HepG2 (cell line): ENCODE measurements around the gene DCDC2C. TPM values are rescaled to one million over a fixed set of nuclear protein-coding genes. Genes with fewer than 3 reads are reported as not detected.

Experiments used
- ATAC-seq: fragments of 200-7000 bp; cut with Tn5 transposase; 3 replicates; pipeline ENCODE4 v1.9.1; 2020; ENCODE audit warnings: mild to moderate bottlenecking, moderate library complexity
- BruUV-seq: library from RNA; stranded (reverse); fragments of 400-500 nt; replicated peaks from 2 replicates; lab custom pipeline; 2021; lab: Mats Ljungman, UMichigan
- CTCF ChIA-PET: fragments of 300-600 bp; formaldehyde crosslinking; extraction: SDS; loops from one replicate; lab custom pipeline; 2021; ENCODE audit warnings: low total read pairs, inconsistent platforms, low intra/inter-chr PET ratio; lab: Yijun Ruan, JAX
- POLR2A ChIA-PET: fragments of 350-600 bp; sonication (Branson Sonifier 250); formaldehyde crosslinking; loops from one replicate; lab custom pipeline; 2020; ENCODE audit warnings: antibody characterized with exemption, inconsistent platforms; lab: Yijun Ruan, JAX
- DNase-seq: peaks from one replicate; pipeline ENCODE4 v3.0.0-alpha.2; 2015; ENCODE audit warnings: low spot score
- FAIRE-seq: peaks from 3 replicates; lab custom pipeline; 2011; peaks lifted over from hg19 to GRCh38; lab: Jason Lieb, UNC
- H2AFZ ChIP-seq: one replicate; pipeline ENCODE4 v1.6.1; 2011; ENCODE audit warnings: low read length, inconsistent platforms
- H3K27ac ChIP-seq: fragments of 300-600 bp; 3 replicates; pipeline ENCODE4 v1.8.0; 2011; ENCODE audit warnings: mixed run types, mild to moderate bottlenecking, mixed read lengths, low read length, inconsistent platforms; ENCODE audit not compliant: insufficient read depth; ENCODE audit errors: extremely low read length
- H3K27me3 ChIP-seq, 2 experiments: fragments of 200-600 bp in 1 of 2; 2 replicates in 1 of 2; 3 replicates in 1 of 2; pipeline versions ENCODE4 v1.6.0 to v1.8.0; 2011; ENCODE audit warnings: low read length in 2 of 2, mild to moderate bottlenecking in 2 of 2, moderate library complexity in 2 of 2, inconsistent platforms in 1 of 2; ENCODE audit not compliant: insufficient read depth in 2 of 2, control insufficient read depth in 1 of 2
- H3K36me3 ChIP-seq, 2 experiments: fragments of 200-600 bp in 1 of 2; replicated peaks in 1 of 2; 2 replicates in 1 of 2; 3 replicates in 1 of 2; pipeline versions ENCODE4 v1.5.1 to v1.8.0; 2011; ENCODE audit warnings: low read length in 2 of 2, inconsistent platforms in 1 of 2; ENCODE audit not compliant: insufficient read depth in 2 of 2, control insufficient read depth in 1 of 2
- H3K4me1 ChIP-seq: 2 replicates; pipeline ENCODE4 v1.5.1; 2012; ENCODE audit warnings: low read length, inconsistent platforms; ENCODE audit not compliant: insufficient read depth
- H3K4me2 ChIP-seq: 2 replicates; pipeline ENCODE4 v1.6.0; 2011; ENCODE audit warnings: low read depth, low read length, inconsistent platforms
- H3K4me3 ChIP-seq, 3 experiments: fragments of 200-600 bp in 1 of 3; sonication (generic), shearing (Covaris generic) in 1 of 3; replicated peaks in 1 of 3; 2 replicates each; pipeline ENCODE4 v1.5.1; 2011 to 2016; ENCODE audit warnings: low read length in 3 of 3, inconsistent platforms in 2 of 3, low read depth in 2 of 3, mild to moderate bottlenecking in 2 of 3, control low read depth in 1 of 3, mixed read lengths in 1 of 3; ENCODE audit not compliant: insufficient read depth in 1 of 3
- H3K79me2 ChIP-seq: one replicate; pipeline ENCODE4 v1.6.1; 2011; ENCODE audit warnings: low read length, inconsistent platforms; ENCODE audit not compliant: insufficient read depth
- H3K9ac ChIP-seq: 2 replicates; pipeline ENCODE4 v1.6.0; 2011; ENCODE audit warnings: mild to moderate bottlenecking, low read depth, low read length, inconsistent platforms; ENCODE audit not compliant: insufficient read depth
- H3K9me3 ChIP-seq: 2 replicates; pipeline ENCODE4 v1.5.1; 2012; ENCODE audit warnings: mild to moderate bottlenecking, low read length
- H4K20me1 ChIP-seq: 2 replicates; pipeline ENCODE4 v1.6.0; 2011; ENCODE audit warnings: inconsistent platforms, mild to moderate bottlenecking, low read length, moderate library complexity; ENCODE audit not compliant: insufficient read depth
- HNF4A ChIP-seq: sonication (generic); formaldehyde crosslinking; IDR thresholded peaks from 2 replicates; pipeline ENCODE4 v1.4.0; 2020; ENCODE audit warnings: missing genetic modification reagents
- JUN ChIP-seq: sonication (generic); formaldehyde crosslinking; IDR thresholded peaks from 2 replicates; pipeline ENCODE4 v1.4.0; 2020; ENCODE audit warnings: mild to moderate bottlenecking, missing genetic modification reagents
- KMT2B ChIP-seq: IDR thresholded peaks from 2 replicates; pipeline ENCODE4 v1.6.1; 2016; ENCODE audit warnings: missing genetic modification reagents, missing compliant biosample characterization
- NFKBIZ ChIP-seq: IDR thresholded peaks from 2 replicates; pipeline ENCODE4 v1.6.1; 2018; ENCODE audit warnings: missing genetic modification reagents, missing compliant biosample characterization
- REST ChIP-seq, 2 experiments: IDR thresholded peaks; 2 replicates each; pipeline ENCODE4 v1.6.1; 2011 to 2012; ENCODE audit warnings: low read length in 2 of 2, borderline replicate concordance in 1 of 2, low read depth in 1 of 2, mild to moderate bottlenecking in 1 of 2, moderate library complexity in 1 of 2
- ZFP62 ChIP-seq: sonication (generic); formaldehyde crosslinking; IDR thresholded peaks from 2 replicates; pipeline ENCODE4 v1.4.0; 2020; ENCODE audit warnings: missing genetic modification reagents
- ZNF326 ChIP-seq: sonication (generic); formaldehyde crosslinking; IDR thresholded peaks from 2 replicates; pipeline ENCODE4 v1.4.0; 2020; ENCODE audit warnings: missing genetic modification reagents, borderline replicate concordance
- ZNF530 ChIP-seq: sonication (generic); formaldehyde crosslinking; IDR thresholded peaks from 2 replicates; pipeline ENCODE4 v1.5.0; 2020; ENCODE audit warnings: low read depth, mild to moderate bottlenecking, missing genetic modification reagents
- ZNF629 ChIP-seq: sonication (generic); formaldehyde crosslinking; conservative IDR thresholded peaks from 2 replicates; pipeline ENCODE4 v1.5.0; 2020; ENCODE audit warnings: missing genetic modification reagents
- ZNF670 ChIP-seq: sonication (generic); formaldehyde crosslinking; IDR thresholded peaks from 2 replicates; pipeline ENCODE4 v1.8.0; 2022; ENCODE audit warnings: mild to moderate bottlenecking, missing genetic modification reagents, borderline replicate concordance
- ZNF678 ChIP-seq: sonication (generic); formaldehyde crosslinking; IDR thresholded peaks from 2 replicates; pipeline ENCODE4 v1.4.0; 2020; ENCODE audit warnings: mild to moderate bottlenecking, missing genetic modification reagents
- ZNF747 ChIP-seq: sonication (generic); formaldehyde crosslinking; IDR thresholded peaks from 2 replicates; pipeline ENCODE4 v1.8.1; 2023; ENCODE audit warnings: missing genetic modification reagents, mild to moderate bottlenecking, borderline replicate concordance
- ZNF878 ChIP-seq: sonication (generic); formaldehyde crosslinking; IDR thresholded peaks from 2 replicates; pipeline ENCODE4 v1.8.1; 2023; ENCODE audit warnings: mild to moderate bottlenecking, missing genetic modification reagents, moderate library complexity
- WGBS: methylation state at CpG from one replicate; pipeline ENCODE4 v1.1.6; 2017; ENCODE audit warnings: low lambda C conversion rate; 5-methylcytosine and 5-hydroxymethylcytosine counted together
- in situ Hi-C: cut with HindIII; loops from 2 replicates; pipeline ENCODE4 v1.10.0; 2017; ENCODE audit warnings: low pct_unique_long_range_greater_than_20kb; ENCODE audit not compliant: extremely low pct_ligation_motif_present
- intact Hi-C: fragments of 100-400 bp; cut with micrococcal nuclease; formaldehyde crosslinking; loops from one replicate; pipeline ENCODE4 v1.10.0; 2022; ENCODE audit not compliant: unreplicated experiment
- polyA plus RNA-seq, 8 experiments: library from polyadenylated mRNA; depleted of rRNA in 3 of 8; stranded (reverse) in 7 of 8; unstranded in 1 of 8; fragments of >200 nt; fragmentation: Illumina TruSeq in 4 of 8; extraction: Trizol in 4 of 8; gene quantifications; 2 replicates each; pipeline versions ENCODE4 v1.2.1 to v1.2.3, GENCODE V29; 2011 to 2016; ENCODE audit warnings: low read depth in 4 of 8, missing spikeins in 1 of 8, mixed read lengths in 1 of 8; ENCODE audit not compliant: insufficient read depth in 1 of 8
- total RNA-seq, 5 experiments: library from RNA; depleted of rRNA; stranded (reverse); fragments of >200 nt; fragmentation: Illumina TruSeq; extraction: Trizol; gene quantifications; 2 replicates each; pipeline ENCODE4 v1.2.3, GENCODE V29; 2016; ENCODE audit warnings: low read depth in 1 of 5
- TF ChIP-seq, protein P1 (sequence below): sonication (generic); formaldehyde crosslinking; IDR thresholded peaks from 2 replicates; pipeline ENCODE4 v1.8.0; 2022; ENCODE audit warnings: missing genetic modification reagents, mild to moderate bottlenecking, moderate library complexity, borderline replicate concordance

The DCDC2C gene
- total and polyA plus RNA-seq, 2 of the 13 experiments (the other 11 are each of a cell fraction or from before 2014, with no cell fraction given): not detected

GRCh38 chr2:3681625-3682024 is 21.8 kb upstream of the DCDC2C start (continued):
- TF ChIP-seq ZNF747 (no peak), ZNF326 (no peak), ZNF670 (CRISPR knock-in tag) (no peak), ZFP62 (CRISPR knock-in tag) (no peak), ZNF878 (CRISPR knock-in tag) (no peak), JUN (CRISPR knock-in tag) (no peak), NFKBIZ (CRISPR knock-in tag) (no peak), HNF4A (CRISPR knock-in tag) (no peak), ZNF530 (CRISPR knock-in tag) (no peak), KMT2B (CRISPR knock-in tag) (no peak)
- TF ChIP-seq, protein P1, sequence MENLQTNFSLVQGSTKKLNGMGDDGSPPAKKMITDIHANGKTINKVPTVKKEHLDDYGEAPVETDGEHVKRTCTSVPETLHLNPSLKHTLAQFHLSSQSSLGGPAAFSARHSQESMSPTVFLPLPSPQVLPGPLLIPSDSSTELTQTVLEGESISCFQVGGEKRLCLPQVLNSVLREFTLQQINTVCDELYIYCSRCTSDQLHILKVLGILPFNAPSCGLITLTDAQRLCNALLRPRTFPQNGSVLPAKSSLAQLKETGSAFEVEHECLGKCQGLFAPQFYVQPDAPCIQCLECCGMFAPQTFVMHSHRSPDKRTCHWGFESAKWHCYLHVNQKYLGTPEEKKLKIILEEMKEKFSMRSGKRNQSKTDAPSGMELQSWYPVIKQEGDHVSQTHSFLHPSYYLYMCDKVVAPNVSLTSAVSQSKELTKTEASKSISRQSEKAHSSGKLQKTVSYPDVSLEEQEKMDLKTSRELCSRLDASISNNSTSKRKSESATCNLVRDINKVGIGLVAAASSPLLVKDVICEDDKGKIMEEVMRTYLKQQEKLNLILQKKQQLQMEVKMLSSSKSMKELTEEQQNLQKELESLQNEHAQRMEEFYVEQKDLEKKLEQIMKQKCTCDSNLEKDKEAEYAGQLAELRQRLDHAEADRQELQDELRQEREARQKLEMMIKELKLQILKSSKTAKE (CRISPR knock-in tag): no peak

DNA sequence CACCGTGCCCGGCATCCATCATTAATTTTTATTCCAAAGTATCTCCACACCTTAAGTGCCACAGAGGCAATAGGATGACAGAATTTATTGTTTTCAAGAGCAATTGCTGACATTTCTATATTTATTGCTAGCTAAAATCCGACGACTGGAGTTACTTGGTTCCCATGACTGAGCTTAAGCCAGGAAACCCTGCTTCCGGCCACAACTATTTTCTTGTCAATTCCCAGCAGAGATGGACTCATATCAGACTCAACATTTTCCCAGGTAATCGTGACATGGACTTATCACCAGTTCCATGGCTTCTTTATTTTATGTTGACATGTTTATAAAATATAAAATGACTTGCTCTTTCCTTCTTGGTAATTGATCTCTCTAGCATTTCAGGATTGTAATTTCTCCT is 20.6 kb upstream of the DCDC2C start:
- 47% methylated on average over 6 of the region's 6 CpGs for WGBS
- BruUV-seq: no TSS peak
- ChIA-PET CTCF (no interaction called here), POLR2A (no interaction called here)
- Histone ChIP-seq H3K4me1 (peaks cover 11% of the 10 kb centered on the region), H3K79me2 (no peaks in the 10 kb centered on the region), H3K4me3 (no peak overlapping the region), H3K9ac (no peak overlapping the region), H3K36me3 (no peaks in the 10 kb centered on the region), H2AFZ (no peak overlapping the region), H3K27me3 (peaks cover 3 to 11% of the 10 kb centered on the region in 2 experiments; a peak in 3 of 5 replicates), H3K4me2 (no peak overlapping the region), H4K20me1 (no peaks in the 10 kb centered on the region), H3K9me3 (no peaks in the 10 kb centered on the region), H3K27ac (no peak overlapping the region)
- FAIRE-seq (no peak), DNase-seq (no peak), ATAC-seq (no peak)
- intact Hi-C loops (no loop called here), in situ Hi-C loops (no loop called here)
- TF ChIP-seq REST (IDR thresholded peaks at IDR 0.05; ENCODE audit: borderline replicate concordance in 1 of 2, low read depth in 1 of 2, low read length in 2 of 2) (no peak), ZNF678 (CRISPR knock-in tag) (no peak), ZNF629 (CRISPR knock-in tag) (no peak)
